SK-N-SH (cell line): ENCODE measurements around the gene FECH. TPM values are rescaled to one million over a fixed set of nuclear protein-coding genes. Genes with fewer than 3 reads are reported as not detected.
A peak's percentile ranks its signal among the peaks of the same experiment; 100 is the strongest.

Experiments used
- CTCF ChIA-PET: fragments of 300-600, 350-600 bp; formaldehyde crosslinking; extraction: SDS; loops from one replicate; lab custom pipeline; 2021; lab: Yijun Ruan, JAX
- POLR2A ChIA-PET: fragments of 350-600 bp; sonication (Branson Sonifier 250); formaldehyde crosslinking; extraction: SDS; loops from one replicate; lab custom pipeline; 2020; ENCODE audit warnings: antibody characterized with exemption, inconsistent platforms; lab: Yijun Ruan, JAX
- DNase-seq: peaks from one replicate; pipeline ENCODE4 v3.0.0; 2012
- H2AFZ ChIP-seq: fragments of 200-600 bp; sonication (generic); 2 replicates; pipeline ENCODE4 v1.8.1; 2016; ENCODE audit warnings: antibody characterized with exemption, mild to moderate bottlenecking, low read depth
- H3F3A ChIP-seq: fragments of 200-600 bp; sonication (generic); replicated peaks from 2 replicates; pipeline ENCODE3; 2016; ENCODE audit warnings: antibody characterized with exemption, mild to moderate bottlenecking; ENCODE audit not compliant: insufficient read depth
- H3K27ac ChIP-seq, 2 experiments: fragments of 200-500 bp in 1 of 2; fragments of 200-600 bp in 1 of 2; sonication (Bioruptor generic) in 1 of 2; sonication (generic), shearing (Covaris generic) in 1 of 2; 2 replicates each; pipeline versions ENCODE4 v1.5.1 to v1.6.1; 2014 to 2016; ENCODE audit warnings: low read depth in 2 of 2, inconsistent platforms in 1 of 2, low read length in 1 of 2, mild to moderate bottlenecking in 1 of 2, mixed read lengths in 1 of 2
- H3K27me3 ChIP-seq: fragments of 200-600 bp; sonication (generic), shearing (Covaris generic); 2 replicates; pipeline ENCODE4 v1.6.1; 2016; ENCODE audit warnings: mixed run types; ENCODE audit not compliant: insufficient read depth
- H3K36me3 ChIP-seq, 2 experiments: fragments of 200-500 bp in 1 of 2; fragments of 200-600 bp in 1 of 2; sonication (Bioruptor generic) in 1 of 2; sonication (generic) in 1 of 2; replicated peaks in 1 of 2; 2 replicates each; pipeline versions ENCODE3 to v1.5.1; 2014 to 2016; ENCODE audit warnings: low read length in 1 of 2, mild to moderate bottlenecking in 1 of 2; ENCODE audit not compliant: insufficient read depth in 2 of 2, control insufficient read depth in 1 of 2
- H3K4me1 ChIP-seq, 2 experiments: fragments of 200-500 bp in 1 of 2; fragments of 200-600 bp in 1 of 2; sonication (Bioruptor generic) in 1 of 2; sonication (generic), shearing (Covaris generic) in 1 of 2; 2 replicates each; pipeline versions ENCODE4 v1.5.1 to v1.6.1; 2014 to 2016; ENCODE audit warnings: low read depth in 1 of 2, low read length in 1 of 2, mixed run types in 1 of 2; ENCODE audit not compliant: insufficient read depth in 2 of 2, control insufficient read depth in 1 of 2
- H3K4me2 ChIP-seq: fragments of 200-600 bp; sonication (generic), shearing (Covaris generic); 2 replicates; pipeline ENCODE4 v1.6.1; 2017; ENCODE audit warnings: mixed run types
- H3K4me3 ChIP-seq, 2 experiments: fragments of 200-500 bp in 1 of 2; fragments of 200-600 bp in 1 of 2; sonication (Bioruptor generic) in 1 of 2; sonication (generic), shearing (Covaris generic) in 1 of 2; 2 replicates each; pipeline versions ENCODE4 v1.5.1 to v1.8.1; 2014 to 2016; ENCODE audit warnings: low read depth in 2 of 2, inconsistent platforms in 1 of 2, low read length in 1 of 2, mild to moderate bottlenecking in 1 of 2, mixed read lengths in 1 of 2, moderate library complexity in 1 of 2
- H3K79me2 ChIP-seq: fragments of 200-600 bp; sonication (generic); 2 replicates; pipeline ENCODE4 v1.8.1; 2017; ENCODE audit warnings: mild to moderate bottlenecking; ENCODE audit not compliant: insufficient read depth
- H3K9ac ChIP-seq: fragments of 200-600 bp; sonication (generic); 2 replicates; pipeline ENCODE4 v1.6.1; 2017; ENCODE audit warnings: mixed run types
- H3K9me2 ChIP-seq: fragments of 200-600 bp; sonication (generic); 2 replicates; pipeline ENCODE4 v1.6.1; 2017; ENCODE audit warnings: mixed run types
- H3K9me3 ChIP-seq: fragments of 200-600 bp; sonication (generic); 2 replicates; pipeline ENCODE4 v1.6.1; 2017; ENCODE audit warnings: mixed run types, mild to moderate bottlenecking, moderate library complexity
- H4K20me1 ChIP-seq: fragments of 200-600 bp; sonication (generic); 2 replicates; pipeline ENCODE4 v1.6.1; 2017; ENCODE audit warnings: mild to moderate bottlenecking, mixed run types; ENCODE audit not compliant: insufficient read depth
- EP300 ChIP-seq, 2 experiments: IDR thresholded peaks; 2 replicates each; pipeline versions ENCODE4 v1.4.0 to v1.6.1; 2012; ENCODE audit warnings: borderline replicate concordance in 1 of 2, low read depth in 1 of 2, low read length in 1 of 2
- EZH2phosphoT487 ChIP-seq: fragments of 200-600 bp; sonication (generic); IDR thresholded peaks from 2 replicates; pipeline ENCODE4 v1.6.1; 2017; ENCODE audit warnings: low read depth, mixed run types, mild to moderate bottlenecking, antibody characterized with exemption, moderate library complexity, borderline replicate concordance
- FOSL2 ChIP-seq: IDR thresholded peaks from 2 replicates; pipeline ENCODE4 v1.4.0; 2012; ENCODE audit warnings: low read depth, mild to moderate bottlenecking, moderate library complexity, borderline replicate concordance
- FOXJ3 ChIP-seq: sonication (generic); formaldehyde crosslinking; IDR thresholded peaks from 2 replicates; pipeline ENCODE4 v1.5.1; 2020; ENCODE audit warnings: mild to moderate bottlenecking, missing genetic modification reagents
- GATA2 ChIP-seq: sonication (generic); formaldehyde crosslinking; IDR thresholded peaks from 2 replicates; pipeline ENCODE4 v1.5.0; 2020; ENCODE audit warnings: mild to moderate bottlenecking, missing genetic modification reagents
- JUND ChIP-seq: IDR thresholded peaks from 2 replicates; pipeline ENCODE4 v1.4.0; 2012
- MXI1 ChIP-seq: IDR thresholded peaks from 2 replicates; pipeline ENCODE4 v1.6.1; 2012; ENCODE audit warnings: mild to moderate bottlenecking, low read depth, low read length, improper control_type of control experiment
- NRF1 ChIP-seq: IDR thresholded peaks from 2 replicates; pipeline ENCODE4 v1.6.1; 2012; ENCODE audit warnings: low read depth, mild to moderate bottlenecking, low read length
- RCOR1 ChIP-seq: fragments of 150-350 bp; IDR thresholded peaks from 2 replicates; pipeline ENCODE4 v1.6.1; 2017; ENCODE audit warnings: antibody characterized with exemption, low read length
- TAF1 ChIP-seq: IDR thresholded peaks from 2 replicates; pipeline ENCODE4 v1.6.1; 2012; ENCODE audit warnings: low read depth, mild to moderate bottlenecking, low read length, moderate library complexity, borderline replicate concordance
- TCF12 ChIP-seq: IDR thresholded peaks from 2 replicates; pipeline ENCODE4 v1.4.0; 2012
- TEAD4 ChIP-seq: IDR thresholded peaks from 2 replicates; pipeline ENCODE4 v1.4.0; 2012; ENCODE audit warnings: mild to moderate bottlenecking, borderline replicate concordance; ENCODE audit not compliant: insufficient read depth
- YY1 ChIP-seq: IDR thresholded peaks from 2 replicates; pipeline ENCODE4 v1.4.0; 2012; ENCODE audit warnings: low read depth, mild to moderate bottlenecking
- WGBS: methylation state at CpG from one replicate; pipeline ENCODE4 v1.1.6; 2017; ENCODE audit warnings: low lambda C conversion rate; 5-methylcytosine and 5-hydroxymethylcytosine counted together
- polyA plus RNA-seq, 3 experiments: library from polyadenylated mRNA; depleted of rRNA; stranded (reverse); fragments of >200 nt; gene quantifications; 2 replicates each; pipeline ENCODE4 v1.2.3, GENCODE V29; 2012
- TF ChIP-seq, protein P1 (sequence below): IDR thresholded peaks from 2 replicates; pipeline ENCODE4; 2012
- TF ChIP-seq, protein P2 (sequence below): IDR thresholded peaks from 2 replicates; pipeline ENCODE4 v1.4.0; 2012; ENCODE audit warnings: low read depth, borderline replicate concordance
- TF ChIP-seq, protein P3 (sequence below): IDR thresholded peaks from 2 replicates; pipeline ENCODE4 v1.4.0; 2012; ENCODE audit warnings: low read depth, borderline replicate concordance

FECH gene
- polyA plus RNA-seq, 1 of the 3 experiments (the other 2 are of a cell fraction) = 44.4 TPM

DNA sequence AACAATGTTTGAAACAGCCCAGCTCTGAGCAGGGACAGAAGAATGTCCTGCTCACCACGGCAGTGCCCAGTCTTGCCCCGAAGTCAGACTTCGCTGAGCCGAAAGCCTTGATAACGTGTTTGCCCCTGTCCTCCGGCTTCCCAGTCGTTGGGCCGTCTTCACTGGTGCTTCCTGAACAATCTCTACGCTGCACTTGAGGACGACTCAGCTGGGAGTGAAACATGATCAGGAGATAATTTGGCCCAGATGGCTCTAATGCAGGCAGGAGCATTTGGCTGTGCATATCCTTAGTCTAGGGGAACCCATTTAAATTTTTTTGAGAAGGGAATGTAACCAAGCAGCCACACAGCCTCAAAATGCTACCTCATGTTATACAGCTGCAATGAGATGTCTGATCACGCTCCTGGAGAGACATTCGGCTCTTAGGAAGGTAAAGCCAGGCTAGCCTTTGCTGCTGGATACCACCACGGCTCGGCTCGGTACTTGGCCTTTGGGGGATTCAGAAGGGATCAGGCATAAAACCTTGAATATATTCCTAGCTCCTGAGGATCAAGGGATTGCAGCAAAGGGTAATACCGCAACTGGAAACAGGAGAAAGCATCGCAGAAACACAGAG is 43.6 kb downstream of the FECH start:
- peak overlapping the region; percentile 66; the same call in 1 of the 2 replicates for H2AFZ ChIP-seq
- H3K36me3 ChIP-seq = no peaks in the 10 kb centered on the region
- no peaks in the 10 kb centered on the region for H4K20me1 ChIP-seq
- ChIA-PET POLR2A (interaction anchor here (0.6 kb wide), 1 partner anchor 19 kb away, joined by 3 read pairs; no protein-coding TSS in a partner anchor), CTCF (interaction anchor here (0.8 to 1.8 kb wide), 5 partner anchors 15 to 840 kb away, joined by 3 to 7 read pairs (median 3); no protein-coding TSS in a partner anchor)
- H3K9ac ChIP-seq = no peak overlapping the region
- H3K4me2 ChIP-seq = no peak overlapping the region
- H3K27me3 ChIP-seq = no peaks in the 10 kb centered on the region
- WGBS = 73% methylated on average over 17 of the region's 17 CpGs
- DNase-seq = peak; percentile 36
- peaks cover 6 to 10% of the 10 kb centered on the region in 2 experiments; a peak in 2 of 4 replicates for H3K4me1 ChIP-seq
- H3F3A ChIP-seq = no peaks in the 10 kb centered on the region
- H3K27ac ChIP-seq = no peak overlapping the region
- no peaks in the 10 kb centered on the region for H3K9me2 ChIP-seq
- no peaks in the 10 kb centered on the region for H3K79me2 ChIP-seq
- H3K9me3 ChIP-seq = no peaks in the 10 kb centered on the region
- TF ChIP-seq TCF12 = peak; percentile 69; the same call in 1 of the 2 replicates
- peak; percentile 18; the same call in 1 of the 2 replicates for TF ChIP-seq GATA2
- TF ChIP-seq JUND = no peak
- TF ChIP-seq, all 33 proteins: peak for 2
- no peak overlapping the region for H3K4me3 ChIP-seq

- POLR2A ChIA-PET = no interaction called here
- DNase-seq = no peak
Observed at GRCh38 chr18:57542126-57542525, 44.4 kb downstream of the FECH start.

GRCh38 chr18:57539702-57540101 is 46.8 kb downstream of the FECH start:
- no peaks in the 10 kb centered on the region for H3K9me2 ChIP-seq
- no peaks in the 10 kb centered on the region for H3K9me3 ChIP-seq
- H3K79me2 ChIP-seq = no peaks in the 10 kb centered on the region
- no peak for TF ChIP-seq EP300 (IDR thresholded peaks at IDR 0.05; ENCODE audit: borderline replicate concordance in 1 of 2, low read depth in 1 of 2, low read length in 1 of 2)
- no peak for TF ChIP-seq YY1
- TF ChIP-seq NRF1 = no peak
- no peak for TF ChIP-seq TEAD4
- TF ChIP-seq TCF12 = no peak
- TF ChIP-seq, protein P1, sequence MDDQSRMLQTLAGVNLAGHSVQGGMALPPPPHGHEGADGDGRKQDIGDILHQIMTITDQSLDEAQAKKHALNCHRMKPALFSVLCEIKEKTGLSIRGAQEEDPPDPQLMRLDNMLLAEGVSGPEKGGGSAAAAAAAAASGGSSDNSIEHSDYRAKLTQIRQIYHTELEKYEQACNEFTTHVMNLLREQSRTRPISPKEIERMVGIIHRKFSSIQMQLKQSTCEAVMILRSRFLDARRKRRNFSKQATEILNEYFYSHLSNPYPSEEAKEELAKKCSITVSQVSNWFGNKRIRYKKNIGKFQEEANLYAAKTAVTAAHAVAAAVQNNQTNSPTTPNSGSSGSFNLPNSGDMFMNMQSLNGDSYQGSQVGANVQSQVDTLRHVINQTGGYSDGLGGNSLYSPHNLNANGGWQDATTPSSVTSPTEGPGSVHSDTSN = no peak
- no peak for TF ChIP-seq FOSL2
- TF ChIP-seq EZH2phosphoT487 = no peak
- TF ChIP-seq, protein P2, sequence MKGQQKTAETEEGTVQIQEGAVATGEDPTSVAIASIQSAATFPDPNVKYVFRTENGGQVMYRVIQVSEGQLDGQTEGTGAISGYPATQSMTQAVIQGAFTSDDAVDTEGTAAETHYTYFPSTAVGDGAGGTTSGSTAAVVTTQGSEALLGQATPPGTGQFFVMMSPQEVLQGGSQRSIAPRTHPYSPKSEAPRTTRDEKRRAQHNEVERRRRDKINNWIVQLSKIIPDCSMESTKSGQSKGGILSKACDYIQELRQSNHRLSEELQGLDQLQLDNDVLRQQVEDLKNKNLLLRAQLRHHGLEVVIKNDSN = no peak
- ChIA-PET CTCF (interaction anchor here (0.9 kb wide), 1 partner anchor 792 kb away, joined by 3 read pairs; no protein-coding TSS in a partner anchor), POLR2A (no interaction called here)
- no peaks in the 10 kb centered on the region for H3F3A ChIP-seq
- no peak overlapping the region for H2AFZ ChIP-seq
- no peak overlapping the region for H3K4me2 ChIP-seq
- no peaks in the 10 kb centered on the region for H3K27me3 ChIP-seq
- H3K4me1 ChIP-seq = peaks cover 6 to 7% of the 10 kb centered on the region in 2 experiments; a peak in 2 of 4 replicates
- 86% methylated on average over 4 of the region's 4 CpGs for WGBS
- no peak for DNase-seq
- no peaks in the 10 kb centered on the region for H3K36me3 ChIP-seq
- no peak overlapping the region for H3K27ac ChIP-seq
- H4K20me1 ChIP-seq = no peaks in the 10 kb centered on the region
- no peak overlapping the region for H3K9ac ChIP-seq
- H3K4me3 ChIP-seq = no peak overlapping the region

More at GRCh38 chr18:57542126-57542525, 44.4 kb downstream of the FECH start:
- H4K20me1 ChIP-seq = no peaks in the 10 kb centered on the region
- H3K4me2 ChIP-seq = no peak overlapping the region
- CTCF ChIA-PET = interaction anchor here (0.8 to 1.3 kb wide), 2 partner anchors 104 to 106 kb away, joined by 3 read pairs; no protein-coding TSS in a partner anchor
- no peaks in the 10 kb centered on the region for H3F3A ChIP-seq
- H3K9ac ChIP-seq = no peak overlapping the region
- WGBS = 48% methylated on average over 4 of the region's 4 CpGs
- no peak overlapping the region for H3K4me3 ChIP-seq
- H3K4me1 ChIP-seq = peaks cover 6 to 10% of the 10 kb centered on the region in 2 experiments; a peak in 2 of 4 replicates
- no peak overlapping the region for H3K27ac ChIP-seq
- no peak overlapping the region; the same call in 1 of the 2 replicates for H2AFZ ChIP-seq
- no peaks in the 10 kb centered on the region for H3K79me2 ChIP-seq
- no peaks in the 10 kb centered on the region for H3K9me2 ChIP-seq
- H3K9me3 ChIP-seq = no peaks in the 10 kb centered on the region
- no peaks in the 10 kb centered on the region for H3K36me3 ChIP-seq
- no peaks in the 10 kb centered on the region for H3K27me3 ChIP-seq
- TF ChIP-seq EZH2phosphoT487 = no peak
- no peak for TF ChIP-seq FOXJ3 (CRISPR knock-in tag)
- TF ChIP-seq EP300 (IDR thresholded peaks at IDR 0.05; ENCODE audit: borderline replicate concordance in 1 of 2, low read depth in 1 of 2, low read length in 1 of 2) = no peak
- TF ChIP-seq, protein P3, sequence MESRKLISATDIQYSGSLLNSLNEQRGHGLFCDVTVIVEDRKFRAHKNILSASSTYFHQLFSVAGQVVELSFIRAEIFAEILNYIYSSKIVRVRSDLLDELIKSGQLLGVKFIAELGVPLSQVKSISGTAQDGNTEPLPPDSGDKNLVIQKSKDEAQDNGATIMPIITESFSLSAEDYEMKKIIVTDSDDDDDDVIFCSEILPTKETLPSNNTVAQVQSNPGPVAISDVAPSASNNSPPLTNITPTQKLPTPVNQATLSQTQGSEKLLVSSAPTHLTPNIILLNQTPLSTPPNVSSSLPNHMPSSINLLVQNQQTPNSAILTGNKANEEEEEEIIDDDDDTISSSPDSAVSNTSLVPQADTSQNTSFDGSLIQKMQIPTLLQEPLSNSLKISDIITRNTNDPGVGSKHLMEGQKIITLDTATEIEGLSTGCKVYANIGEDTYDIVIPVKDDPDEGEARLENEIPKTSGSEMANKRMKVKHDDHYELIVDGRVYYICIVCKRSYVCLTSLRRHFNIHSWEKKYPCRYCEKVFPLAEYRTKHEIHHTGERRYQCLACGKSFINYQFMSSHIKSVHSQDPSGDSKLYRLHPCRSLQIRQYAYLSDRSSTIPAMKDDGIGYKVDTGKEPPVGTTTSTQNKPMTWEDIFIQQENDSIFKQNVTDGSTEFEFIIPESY = no peak
- no peak for TF ChIP-seq RCOR1
- no peak for TF ChIP-seq MXI1
- no peak for TF ChIP-seq TAF1
- TF ChIP-seq, all 33 proteins: peak for 0
